Myocyte (in vitro differentiated cells): ENCODE data around the gene BAZ2A. TPM values are rescaled to one million over a fixed set of nuclear protein-coding genes. Genes with fewer than 3 reads are reported as not detected.

Experiments
- DNase-seq: peaks from one replicate; pipeline ENCODE4 v3.0.0-alpha.2; 2012; ENCODE audit warnings: low read depth
- total RNA-seq: library from RNA; depleted of rRNA; stranded (reverse); fragments of >200 nt; gene quantifications from 2 replicates; pipeline ENCODE4 v1.2.3, GENCODE V29; 2014

Gene BAZ2A
- total RNA-seq, 1 donor from 2014 or later = 27.0 TPM

DNA sequence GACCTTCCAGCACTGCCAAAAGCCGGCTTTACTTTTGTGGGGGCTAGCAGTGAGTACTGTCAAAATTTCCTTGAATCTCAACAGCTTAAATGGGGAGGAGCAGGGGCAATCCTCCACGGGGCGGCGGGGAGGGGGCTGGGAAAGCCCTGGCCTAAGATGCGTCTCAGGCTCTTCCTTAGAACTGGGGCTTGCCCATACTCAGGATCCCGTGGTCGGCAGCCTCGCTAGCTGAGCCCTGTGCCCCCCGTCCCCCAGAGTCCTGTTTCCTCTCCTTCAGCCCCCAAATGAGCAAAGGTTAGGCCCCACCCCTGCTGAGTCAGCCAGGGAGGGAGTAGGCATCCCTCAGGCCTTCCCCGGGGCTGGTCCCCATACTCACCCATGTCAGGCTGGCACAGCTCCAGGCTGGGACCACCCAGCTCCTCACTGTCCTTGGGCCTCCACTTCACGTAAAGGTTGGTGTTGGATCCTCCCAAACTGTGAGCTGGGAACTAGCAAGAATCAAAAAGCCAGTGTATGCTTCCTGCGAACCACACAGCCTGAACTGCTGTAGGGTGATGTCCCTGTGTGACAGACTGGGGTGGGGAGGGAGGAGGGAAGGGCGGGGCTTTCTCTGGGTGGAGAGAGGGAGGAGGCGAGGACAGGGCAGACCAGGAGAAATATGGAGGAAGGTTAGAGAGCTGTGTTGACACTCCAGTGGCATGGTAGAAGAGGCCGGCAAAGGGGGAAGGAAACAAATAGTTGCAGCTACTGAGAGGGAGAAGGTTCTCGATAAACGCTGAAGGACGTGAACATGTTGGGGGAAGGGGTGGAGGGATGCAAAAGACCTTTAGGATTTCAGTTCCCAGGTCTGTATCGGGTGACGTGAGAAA lies 5.9 kb upstream of the BAZ2A start:
- peak; percentile 89 for DNase-seq

- peak; percentile 85 for DNase-seq
Observed at GRCh38 chr12:56634837-56635791, 5.0 kb upstream of the BAZ2A start.

GRCh38 chr12:56634242-56634836 lies 4.2 kb upstream of the BAZ2A start:
- no peak for DNase-seq

DNA sequence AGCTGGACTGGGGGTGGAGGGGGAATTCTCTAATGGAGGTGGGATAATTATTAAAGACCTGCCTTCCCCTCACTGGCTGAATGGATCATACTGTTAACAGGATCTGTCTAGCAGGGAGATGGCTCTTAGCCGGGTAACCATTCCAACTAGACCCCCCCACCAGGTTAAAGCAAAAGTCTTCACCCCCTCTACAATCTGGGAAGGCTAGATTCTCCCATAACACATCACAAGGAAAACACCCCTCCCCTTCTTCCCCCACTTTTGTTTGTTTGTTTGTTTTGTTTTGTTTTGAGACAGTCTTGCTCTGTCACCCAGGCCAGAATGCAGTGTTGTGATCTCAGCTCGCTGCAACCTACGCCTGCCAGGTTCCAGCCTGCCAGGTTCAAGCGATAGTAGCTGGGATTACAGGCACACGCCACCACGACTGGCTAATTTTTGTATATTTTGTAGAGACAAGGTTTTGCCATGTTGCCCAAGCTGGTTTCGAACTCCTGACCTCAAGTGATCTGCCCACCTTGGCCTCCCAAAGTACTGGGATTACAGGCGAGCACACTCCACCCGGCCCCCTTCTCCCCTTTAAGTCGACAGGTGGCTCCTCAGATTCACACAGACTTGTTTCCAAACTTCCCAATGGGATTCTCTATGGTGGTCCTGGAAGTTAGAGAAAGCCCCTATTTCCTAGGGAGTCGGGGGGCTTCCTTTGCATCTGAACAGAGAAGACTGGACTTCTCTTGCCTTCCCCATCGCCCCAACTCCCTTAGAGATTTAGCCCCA lies 3.5 kb upstream of the BAZ2A start:
- no peak for DNase-seq

- no peak for DNase-seq
Observed at GRCh38 chr12:56632701-56633467, 2.8 kb upstream of the BAZ2A start.

- DNase-seq = peak; percentile 34
Observed at GRCh38 chr12:56631790-56632700, 1.9 kb upstream of the BAZ2A start.

DNA sequence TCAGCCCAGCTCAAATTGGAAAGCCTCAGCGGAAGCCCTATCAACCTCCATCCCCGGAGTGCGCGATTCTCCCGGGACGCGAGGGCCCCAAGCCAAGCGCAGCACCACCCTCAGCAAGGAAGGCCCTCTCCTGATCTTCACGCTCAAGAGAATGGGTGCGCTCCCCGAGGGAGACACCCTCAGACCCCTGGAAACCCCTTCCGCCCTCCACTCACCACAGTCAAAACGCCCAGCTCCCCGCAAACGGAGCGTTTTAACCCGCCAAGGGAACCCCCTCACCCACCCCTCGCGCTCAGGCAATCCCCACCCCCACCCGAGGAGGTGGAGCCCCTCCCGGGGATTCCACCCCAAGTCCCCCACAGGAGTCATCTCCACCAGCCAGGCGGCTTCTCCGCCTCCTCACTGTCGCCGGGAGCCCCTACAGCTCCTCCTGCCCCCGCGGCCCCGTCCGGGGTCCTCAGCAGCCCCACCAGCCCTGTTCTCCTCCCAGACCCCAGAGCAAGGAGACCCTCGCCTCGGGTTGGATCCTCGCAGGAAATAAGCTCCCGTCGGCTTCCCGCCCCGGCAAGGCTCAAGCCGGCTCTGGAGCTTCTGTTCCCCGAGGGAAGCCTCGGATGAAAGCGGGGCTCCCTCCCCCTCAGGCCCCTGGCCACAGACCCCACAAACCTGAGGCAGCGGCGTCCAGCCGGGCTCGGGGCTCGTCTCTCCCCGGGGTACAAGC lies 507 bp downstream of the BAZ2A start:
- DNase-seq = peak; percentile 15

GRCh38 chr12:56628671-56629458 lies 1.3 kb downstream of the BAZ2A start:
- DNase-seq = peak; percentile 66

GRCh38 chr12:56626701-56627100 lies 3.4 kb downstream of the BAZ2A start:
- DNase-seq = no peak

- DNase-seq = no peak
Observed at GRCh38 chr12:56622535-56622934, 7.6 kb downstream of the BAZ2A start.

DNA sequence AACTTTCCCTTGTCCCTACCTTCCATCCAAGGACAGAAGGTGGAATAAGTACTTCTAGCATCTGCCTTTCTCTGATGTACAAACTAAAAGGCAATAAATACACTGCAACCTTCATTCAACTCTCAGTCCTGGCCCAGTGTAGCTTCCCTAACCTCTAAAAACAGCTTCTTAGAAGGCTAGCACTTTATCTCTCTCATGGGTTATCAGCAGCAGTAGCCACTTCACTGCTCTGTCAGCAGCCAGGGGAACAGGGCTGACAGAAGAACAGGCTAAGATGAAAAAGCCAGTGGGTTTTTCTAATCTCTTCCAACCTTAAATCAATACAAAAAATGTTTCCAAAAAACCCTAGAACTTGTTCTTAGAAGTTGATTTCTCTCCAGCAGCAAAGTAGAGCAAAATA lies 13.2 kb downstream of the BAZ2A start:
- no peak for DNase-seq

- DNase-seq = peak; percentile 20
Observed at GRCh38 chr12:56616244-56616643, 13.9 kb downstream of the BAZ2A start.

DNA sequence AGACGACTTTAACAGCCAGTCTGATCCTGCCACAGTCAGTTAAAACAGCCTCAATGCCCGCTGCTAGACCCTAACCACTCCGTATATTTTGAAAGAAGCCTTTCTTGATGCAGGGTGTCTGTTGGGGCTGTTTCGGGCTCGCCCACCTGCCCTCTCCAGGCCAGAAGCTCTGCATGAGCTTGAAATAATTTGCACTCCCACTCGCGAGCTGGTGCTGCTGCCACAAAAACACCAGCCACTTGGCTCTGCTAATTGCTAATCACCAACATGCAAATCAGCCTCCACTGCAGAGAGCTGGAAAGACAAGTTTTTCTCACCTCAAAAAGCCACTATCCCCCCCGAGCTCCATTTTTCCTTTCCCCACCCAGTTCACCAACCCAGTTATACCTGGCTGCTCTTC lies 15.5 kb downstream of the BAZ2A start:
- DNase-seq = no peak

GRCh38 chr12:56604355-56604754 lies 25.8 kb downstream of the BAZ2A start:
- no peak for DNase-seq

GRCh38 chr12:56602239-56602638 lies 27.9 kb downstream of the BAZ2A start:
- no peak for DNase-seq

GRCh38 chr12:56601503-56601902 lies 28.6 kb downstream of the BAZ2A start:
- DNase-seq = no peak

DNA sequence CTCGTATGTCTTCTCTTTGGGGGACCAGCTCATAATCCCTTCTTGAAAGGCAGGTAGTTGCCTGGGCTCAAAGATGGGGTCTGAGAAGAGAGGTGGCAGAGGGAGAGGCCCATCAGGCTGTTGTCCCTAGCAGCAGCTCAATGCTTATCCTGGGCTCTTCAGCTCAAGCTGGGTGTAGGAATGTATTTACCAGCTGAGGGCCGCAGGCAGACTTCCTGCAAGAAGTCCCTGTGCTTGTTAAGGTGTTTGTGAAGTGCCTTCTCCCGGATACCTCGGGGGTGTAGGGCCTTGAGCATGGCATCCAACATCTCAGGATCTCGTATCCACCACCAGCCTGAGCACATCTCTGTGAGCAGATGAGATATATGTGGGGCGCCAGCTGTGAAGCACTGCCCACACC lies 29.4 kb downstream of the BAZ2A start:
- no peak for DNase-seq

GRCh38 chr12:56599797-56600196 lies 30.3 kb downstream of the BAZ2A start:
- DNase-seq = no peak
